ENCODE measurements around the gene TAF13.

The TAF13 gene

GRCh38 chr1:109113590-109114341, 38.0 kb upstream of the TAF13 start, which contains the start of gene ELAPOR1:
Gene ELAPOR1 (plus strand): TSS chr1:109114115. CDS start chr1:109114184, 69 bp downstream.
- peak; percentile 79 for DNase-seq (ENCODE audit: low read depth)
- H3K4me3 ChIP-seq (ENCODE audit: low read length) = peak within 1 kb of the TSS; percentile 14
- TF ChIP-seq, protein P1, sequence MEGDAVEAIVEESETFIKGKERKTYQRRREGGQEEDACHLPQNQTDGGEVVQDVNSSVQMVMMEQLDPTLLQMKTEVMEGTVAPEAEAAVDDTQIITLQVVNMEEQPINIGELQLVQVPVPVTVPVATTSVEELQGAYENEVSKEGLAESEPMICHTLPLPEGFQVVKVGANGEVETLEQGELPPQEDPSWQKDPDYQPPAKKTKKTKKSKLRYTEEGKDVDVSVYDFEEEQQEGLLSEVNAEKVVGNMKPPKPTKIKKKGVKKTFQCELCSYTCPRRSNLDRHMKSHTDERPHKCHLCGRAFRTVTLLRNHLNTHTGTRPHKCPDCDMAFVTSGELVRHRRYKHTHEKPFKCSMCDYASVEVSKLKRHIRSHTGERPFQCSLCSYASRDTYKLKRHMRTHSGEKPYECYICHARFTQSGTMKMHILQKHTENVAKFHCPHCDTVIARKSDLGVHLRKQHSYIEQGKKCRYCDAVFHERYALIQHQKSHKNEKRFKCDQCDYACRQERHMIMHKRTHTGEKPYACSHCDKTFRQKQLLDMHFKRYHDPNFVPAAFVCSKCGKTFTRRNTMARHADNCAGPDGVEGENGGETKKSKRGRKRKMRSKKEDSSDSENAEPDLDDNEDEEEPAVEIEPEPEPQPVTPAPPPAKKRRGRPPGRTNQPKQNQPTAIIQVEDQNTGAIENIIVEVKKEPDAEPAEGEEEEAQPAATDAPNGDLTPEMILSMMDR (IDR thresholded peaks at IDR 0.05; ENCODE audit: insufficient read depth, low read depth, low read length, missing control alignments) = no peak

- TF ChIP-seq, protein P1 (IDR thresholded peaks at IDR 0.05; ENCODE audit: insufficient read depth, low read depth, low read length, missing control alignments) = peak; percentile 94
- H3K4me3 ChIP-seq (ENCODE audit: low read length) = no peak overlapping the region
- DNase-seq (ENCODE audit: low read depth) = peak; percentile 85
Observed at GRCh38 chr1:109112652-109113285, 37.0 kb upstream of the TAF13 start.

GRCh38 chr1:109112056-109112651, 36.4 kb upstream of the TAF13 start:
- peak; percentile 49 for DNase-seq (ENCODE audit: low read depth)
- no peak overlapping the region for H3K4me3 ChIP-seq (ENCODE audit: low read length)
- TF ChIP-seq, protein P1 (IDR thresholded peaks at IDR 0.05; ENCODE audit: insufficient read depth, low read depth, low read length, missing control alignments) = peak; percentile 42

DNA sequence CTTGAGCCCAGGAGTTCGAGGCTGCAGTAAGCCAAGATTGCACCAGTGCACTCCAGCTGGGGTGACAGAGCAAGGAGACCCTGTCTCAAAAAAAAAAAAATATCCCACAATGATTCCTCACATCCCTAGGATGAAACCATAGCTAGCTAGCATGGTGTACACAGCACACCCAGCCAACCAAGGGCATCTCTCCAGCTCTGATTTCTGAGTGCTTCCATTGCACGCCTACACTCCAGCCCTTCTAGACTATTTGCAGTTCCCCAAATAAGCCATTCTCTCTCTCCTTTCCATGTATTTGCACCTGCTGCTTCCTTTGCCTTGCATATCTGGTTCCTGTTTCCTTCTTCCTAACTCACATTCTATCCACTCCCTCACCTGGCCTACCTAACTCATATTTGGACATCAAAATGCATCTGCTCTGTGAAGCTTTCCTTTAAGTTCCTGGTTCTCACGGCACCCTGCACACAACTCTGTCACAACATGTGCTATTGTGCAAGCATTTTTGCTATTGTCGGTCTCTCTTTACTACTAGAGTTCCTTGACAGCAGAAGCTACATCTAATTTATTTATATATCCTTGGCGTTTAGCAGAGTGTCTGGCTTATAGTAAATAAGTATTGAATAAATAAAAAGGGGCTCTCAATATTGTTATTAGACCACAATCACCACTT, 35.7 kb upstream of the TAF13 start:
- DNase-seq (ENCODE audit: low read depth) = peak; percentile 64
- no peak overlapping the region for H3K4me3 ChIP-seq (ENCODE audit: low read length)
- TF ChIP-seq, protein P1 (IDR thresholded peaks at IDR 0.05; ENCODE audit: insufficient read depth, low read depth, low read length, missing control alignments) = no peak

- TF ChIP-seq, protein P1 (IDR thresholded peaks at IDR 0.05; ENCODE audit: insufficient read depth, low read depth, low read length, missing control alignments) = no peak
- no peak overlapping the region for H3K4me3 ChIP-seq (ENCODE audit: low read length)
- no peak for DNase-seq (ENCODE audit: low read depth)
Observed at GRCh38 chr1:109109906-109110305, 34.1 kb upstream of the TAF13 start.

DNA sequence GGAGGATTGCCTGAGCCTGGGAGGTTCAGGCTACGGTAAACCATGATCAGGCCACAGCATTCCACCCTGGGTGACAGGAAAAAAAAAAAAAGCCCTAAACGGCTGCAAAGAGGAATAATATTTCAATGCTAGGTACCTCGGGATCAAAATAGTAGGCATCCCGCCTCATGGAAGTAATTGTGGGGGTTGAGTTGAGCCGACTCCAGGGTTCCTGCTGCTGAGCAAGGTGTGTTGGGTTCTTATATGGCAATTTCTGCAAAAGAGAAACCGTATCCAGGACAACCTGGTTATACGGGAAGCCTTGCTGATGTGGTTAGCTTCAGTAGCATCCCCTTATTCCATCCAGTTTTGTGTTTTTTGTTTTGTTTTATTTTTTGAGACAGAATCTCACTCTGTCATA, 32.0 kb upstream of the TAF13 start:
- TF ChIP-seq, protein P1 (IDR thresholded peaks at IDR 0.05; ENCODE audit: insufficient read depth, low read depth, low read length, missing control alignments) = no peak
- H3K4me3 ChIP-seq (ENCODE audit: low read length) = no peak overlapping the region
- no peak for DNase-seq (ENCODE audit: low read depth)

All from epithelial cell of esophagus (primary cell).